HEK293 (cell line): Measurements from ENCODE around the gene THPO.

Experiments
- BCL11A ChIP-seq: fragments of 450-650 bp; formaldehyde crosslinking; IDR thresholded peaks from 2 replicates; pipeline ENCODE4 v1.5.1; 2016; ENCODE audit warnings: low read depth, missing biosample characterization, missing genetic modification characterization
- KLF16 ChIP-seq: fragments of 450-650 bp; formaldehyde crosslinking; IDR thresholded peaks from 2 replicates; pipeline ENCODE4 v1.5.1; 2017; ENCODE audit warnings: missing biosample characterization, missing genetic modification characterization
- SCRT1 ChIP-seq: fragments of 450-650 bp; formaldehyde crosslinking; IDR thresholded peaks from 2 replicates; pipeline ENCODE4 v1.5.1; 2016; ENCODE audit warnings: missing biosample characterization, missing genetic modification characterization, borderline replicate concordance
- ZBTB1 ChIP-seq: fragments of 450-650 bp; formaldehyde crosslinking; IDR thresholded peaks from 2 replicates; pipeline ENCODE4 v1.5.1; 2016; ENCODE audit warnings: missing biosample characterization, missing genetic modification characterization
- ZBTB8A ChIP-seq: fragments of 450-650 bp; formaldehyde crosslinking; IDR thresholded peaks from 2 replicates; pipeline ENCODE4 v1.5.1; 2016; ENCODE audit warnings: missing biosample characterization, missing genetic modification characterization
- ZEB2 ChIP-seq: fragments of 450-650 bp; formaldehyde crosslinking; IDR thresholded peaks from 2 replicates; pipeline ENCODE4 v1.5.1; 2016; ENCODE audit warnings: missing biosample characterization, missing genetic modification characterization
- ZNF112 ChIP-seq: fragments of 450-650 bp; formaldehyde crosslinking; IDR thresholded peaks from 2 replicates; pipeline ENCODE4 v1.5.0; 2017; ENCODE audit warnings: missing biosample characterization, missing genetic modification characterization
- ZNF155 ChIP-seq: fragments of 450-650 bp; formaldehyde crosslinking; IDR thresholded peaks from 2 replicates; pipeline ENCODE4 v1.5.1; 2016; ENCODE audit warnings: missing biosample characterization, missing genetic modification characterization
- ZNF184 ChIP-seq: fragments of 450-650 bp; IDR thresholded peaks from 2 replicates; pipeline ENCODE4 v1.5.1; 2018; ENCODE audit warnings: missing biosample characterization, mild to moderate bottlenecking, missing genetic modification characterization
- ZNF239 ChIP-seq: fragments of 450-650 bp; formaldehyde crosslinking; IDR thresholded peaks from 2 replicates; pipeline ENCODE4 v1.5.1; 2016; ENCODE audit warnings: missing biosample characterization, missing genetic modification characterization
- ZNF311 ChIP-seq: fragments of 450-650 bp; formaldehyde crosslinking; IDR thresholded peaks from 2 replicates; pipeline ENCODE4 v1.5.1; 2017; ENCODE audit warnings: missing biosample characterization, missing genetic modification characterization, borderline replicate concordance
- ZNF37A ChIP-seq: fragments of 450-650 bp; IDR thresholded peaks from 2 replicates; pipeline ENCODE4 v1.5.1; 2018; ENCODE audit warnings: missing biosample characterization, missing genetic modification characterization
- ZNF391 ChIP-seq: fragments of 450-650 bp; formaldehyde crosslinking; IDR thresholded peaks from 2 replicates; pipeline ENCODE4 v1.5.1; 2016; ENCODE audit warnings: low read depth, missing biosample characterization, missing genetic modification characterization, borderline replicate concordance
- ZNF423 ChIP-seq: fragments of 450-650 bp; formaldehyde crosslinking; IDR thresholded peaks from 2 replicates; pipeline ENCODE4 v1.5.1; 2016; ENCODE audit warnings: missing biosample characterization, missing genetic modification characterization
- ZNF624 ChIP-seq: fragments of 450-650 bp; formaldehyde crosslinking; IDR thresholded peaks from 2 replicates; pipeline ENCODE4 v1.5.1; 2017; ENCODE audit warnings: missing biosample characterization, missing genetic modification characterization
- ZNF677 ChIP-seq: fragments of 450-650 bp; IDR thresholded peaks from 2 replicates; pipeline ENCODE4 v1.5.0; 2018; ENCODE audit warnings: missing biosample characterization, mild to moderate bottlenecking, missing genetic modification characterization, moderate library complexity
- ZNF830 ChIP-seq: fragments of 450-650 bp; IDR thresholded peaks from 2 replicates; pipeline ENCODE4 v1.5.0; 2018; ENCODE audit warnings: missing biosample characterization, missing genetic modification characterization, low read depth, mild to moderate bottlenecking, moderate library complexity
- ZNF843 ChIP-seq: fragments of 450-650 bp; formaldehyde crosslinking; IDR thresholded peaks from 2 replicates; pipeline ENCODE4 v1.5.1; 2016; ENCODE audit warnings: missing biosample characterization, missing genetic modification characterization
- ZSCAN16 ChIP-seq: fragments of 450-650 bp; formaldehyde crosslinking; IDR thresholded peaks from 2 replicates; pipeline ENCODE4 v1.5.1; 2016; ENCODE audit warnings: missing biosample characterization, missing genetic modification characterization
- ZXDB ChIP-seq: fragments of 450-650 bp; formaldehyde crosslinking; IDR thresholded peaks from 2 replicates; pipeline ENCODE4 v1.5.1; 2016; ENCODE audit warnings: missing biosample characterization, missing genetic modification characterization
- TF ChIP-seq, protein P1 (sequence below): fragments of 450-650 bp; formaldehyde crosslinking; IDR thresholded peaks from 2 replicates; pipeline ENCODE4 v1.5.1; 2016; ENCODE audit warnings: missing biosample characterization, missing genetic modification characterization
- TF ChIP-seq, protein P2 (sequence below): fragments of 450-650 bp; formaldehyde crosslinking; IDR thresholded peaks from 2 replicates; pipeline ENCODE4 v1.5.1; 2016; ENCODE audit warnings: missing biosample characterization, missing genetic modification characterization
- TF ChIP-seq, protein P3 (sequence below): fragments of 450-650 bp; formaldehyde crosslinking; conservative IDR thresholded peaks from 2 replicates; pipeline ENCODE4 v1.5.1; 2016; ENCODE audit warnings: low read depth, missing biosample characterization, missing genetic modification characterization
- TF ChIP-seq, protein P4 (sequence below): fragments of 450-650 bp; formaldehyde crosslinking; IDR thresholded peaks from 2 replicates; pipeline ENCODE4 v1.5.1; 2016; ENCODE audit warnings: missing biosample characterization, missing genetic modification characterization
- TF ChIP-seq, protein P5 (sequence below): fragments of 450-650 bp; formaldehyde crosslinking; IDR thresholded peaks from 2 replicates; pipeline ENCODE4 v1.5.1; 2016; ENCODE audit warnings: missing biosample characterization, missing genetic modification characterization, low read depth

THPO gene

DNA sequence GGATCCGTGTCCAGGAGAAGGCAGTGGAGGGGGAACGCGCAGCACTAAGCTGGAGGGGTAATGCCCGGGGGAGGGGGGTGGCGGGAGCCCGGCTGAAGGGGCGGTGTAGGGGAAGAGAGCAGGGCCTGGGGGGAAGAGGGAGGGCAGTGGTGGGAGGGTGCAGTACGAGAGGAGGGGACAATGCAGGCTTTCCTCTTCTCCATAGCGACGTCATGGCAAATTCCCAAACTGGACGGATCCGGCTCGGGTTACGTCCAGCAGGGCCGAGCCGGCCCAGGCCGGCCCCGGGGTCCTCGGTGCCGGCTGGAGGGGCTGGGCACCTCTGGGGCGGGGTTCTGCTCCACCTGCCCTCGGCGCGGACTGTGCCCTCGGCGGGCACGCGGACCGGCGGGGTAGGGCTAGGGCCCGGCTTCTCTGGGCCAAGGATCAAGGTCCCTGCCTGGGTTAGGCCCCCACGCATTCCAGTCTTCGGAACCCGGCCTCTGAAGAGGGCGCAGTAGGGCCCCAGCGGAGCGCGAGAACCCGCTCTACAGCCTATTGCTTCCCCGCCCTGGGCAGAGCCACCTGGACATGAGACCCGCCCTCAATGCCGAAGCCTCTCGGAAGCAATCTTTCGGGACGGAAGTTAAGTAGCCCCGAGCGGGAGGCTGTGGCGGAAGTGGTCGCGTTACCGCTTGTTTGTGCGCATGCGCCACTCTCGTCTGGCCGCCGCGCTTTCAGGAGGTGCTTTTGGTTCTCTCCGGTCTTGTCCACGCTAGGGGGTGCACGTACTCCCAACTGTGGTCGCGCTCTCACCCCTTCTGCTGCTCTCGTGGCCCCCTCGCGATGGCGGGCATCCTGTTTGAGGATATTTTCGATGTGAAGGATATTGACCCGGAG is 15.1 kb downstream of the THPO start (continued):
- TF ChIP-seq, protein P1, sequence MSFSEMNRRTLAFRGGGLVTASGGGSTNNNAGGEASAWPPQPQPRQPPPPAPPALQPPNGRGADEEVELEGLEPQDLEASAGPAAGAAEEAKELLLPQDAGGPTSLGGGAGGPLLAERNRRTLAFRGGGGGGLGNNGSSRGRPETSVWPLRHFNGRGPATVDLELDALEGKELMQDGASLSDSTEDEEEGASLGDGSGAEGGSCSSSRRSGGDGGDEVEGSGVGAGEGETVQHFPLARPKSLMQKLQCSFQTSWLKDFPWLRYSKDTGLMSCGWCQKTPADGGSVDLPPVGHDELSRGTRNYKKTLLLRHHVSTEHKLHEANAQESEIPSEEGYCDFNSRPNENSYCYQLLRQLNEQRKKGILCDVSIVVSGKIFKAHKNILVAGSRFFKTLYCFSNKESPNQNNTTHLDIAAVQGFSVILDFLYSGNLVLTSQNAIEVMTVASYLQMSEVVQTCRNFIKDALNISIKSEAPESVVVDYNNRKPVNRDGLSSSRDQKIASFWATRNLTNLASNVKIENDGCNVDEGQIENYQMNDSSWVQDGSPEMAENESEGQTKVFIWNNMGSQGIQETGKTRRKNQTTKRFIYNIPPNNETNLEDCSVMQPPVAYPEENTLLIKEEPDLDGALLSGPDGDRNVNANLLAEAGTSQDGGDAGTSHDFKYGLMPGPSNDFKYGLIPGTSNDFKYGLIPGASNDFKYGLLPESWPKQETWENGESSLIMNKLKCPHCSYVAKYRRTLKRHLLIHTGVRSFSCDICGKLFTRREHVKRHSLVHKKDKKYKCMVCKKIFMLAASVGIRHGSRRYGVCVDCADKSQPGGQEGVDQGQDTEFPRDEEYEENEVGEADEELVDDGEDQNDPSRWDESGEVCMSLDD (tag by site-specific recombination) = peak; percentile 41
- no peak for TF ChIP-seq ZNF391 (tag by site-specific recombination)
- peak; percentile 32 for TF ChIP-seq ZXDB
- TF ChIP-seq ZSCAN16 = no peak
- TF ChIP-seq, protein P2, sequence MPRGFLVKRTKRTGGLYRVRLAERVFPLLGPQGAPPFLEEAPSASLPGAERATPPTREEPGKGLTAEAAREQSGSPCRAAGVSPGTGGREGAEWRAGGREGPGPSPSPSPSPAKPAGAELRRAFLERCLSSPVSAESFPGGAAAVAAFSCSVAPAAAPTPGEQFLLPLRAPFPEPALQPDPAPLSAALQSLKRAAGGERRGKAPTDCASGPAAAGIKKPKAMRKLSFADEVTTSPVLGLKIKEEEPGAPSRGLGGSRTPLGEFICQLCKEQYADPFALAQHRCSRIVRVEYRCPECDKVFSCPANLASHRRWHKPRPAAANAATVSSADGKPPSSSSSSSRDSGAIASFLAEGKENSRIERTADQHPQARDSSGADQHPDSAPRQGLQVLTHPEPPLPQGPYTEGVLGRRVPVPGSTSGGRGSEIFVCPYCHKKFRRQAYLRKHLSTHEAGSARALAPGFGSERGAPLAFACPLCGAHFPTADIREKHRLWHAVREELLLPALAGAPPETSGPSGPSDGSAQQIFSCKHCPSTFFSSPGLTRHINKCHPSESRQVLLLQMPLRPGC = no peak
- TF ChIP-seq, protein P3, sequence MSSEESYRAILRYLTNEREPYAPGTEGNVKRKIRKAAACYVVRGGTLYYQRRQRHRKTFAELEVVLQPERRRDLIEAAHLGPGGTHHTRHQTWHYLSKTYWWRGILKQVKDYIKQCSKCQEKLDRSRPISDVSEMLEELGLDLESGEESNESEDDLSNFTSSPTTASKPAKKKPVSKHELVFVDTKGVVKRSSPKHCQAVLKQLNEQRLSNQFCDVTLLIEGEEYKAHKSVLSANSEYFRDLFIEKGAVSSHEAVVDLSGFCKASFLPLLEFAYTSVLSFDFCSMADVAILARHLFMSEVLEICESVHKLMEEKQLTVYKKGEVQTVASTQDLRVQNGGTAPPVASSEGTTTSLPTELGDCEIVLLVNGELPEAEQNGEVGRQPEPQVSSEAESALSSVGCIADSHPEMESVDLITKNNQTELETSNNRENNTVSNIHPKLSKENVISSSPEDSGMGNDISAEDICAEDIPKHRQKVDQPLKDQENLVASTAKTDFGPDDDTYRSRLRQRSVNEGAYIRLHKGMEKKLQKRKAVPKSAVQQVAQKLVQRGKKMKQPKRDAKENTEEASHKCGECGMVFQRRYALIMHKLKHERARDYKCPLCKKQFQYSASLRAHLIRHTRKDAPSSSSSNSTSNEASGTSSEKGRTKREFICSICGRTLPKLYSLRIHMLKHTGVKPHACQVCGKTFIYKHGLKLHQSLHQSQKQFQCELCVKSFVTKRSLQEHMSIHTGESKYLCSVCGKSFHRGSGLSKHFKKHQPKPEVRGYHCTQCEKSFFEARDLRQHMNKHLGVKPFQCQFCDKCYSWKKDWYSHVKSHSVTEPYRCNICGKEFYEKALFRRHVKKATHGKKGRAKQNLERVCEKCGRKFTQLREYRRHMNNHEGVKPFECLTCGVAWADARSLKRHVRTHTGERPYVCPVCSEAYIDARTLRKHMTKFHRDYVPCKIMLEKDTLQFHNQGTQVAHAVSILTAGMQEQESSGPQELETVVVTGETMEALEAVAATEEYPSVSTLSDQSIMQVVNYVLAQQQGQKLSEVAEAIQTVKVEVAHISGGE (tag by site-specific recombination) = peak; percentile 94
- 0 out of 2 replicates have a peak, but pooled peaks have one; percentile 38 for TF ChIP-seq ZNF184 (tag by site-specific recombination)
- no peak for TF ChIP-seq ZNF677 (tag by site-specific recombination)
- TF ChIP-seq SCRT1 (tag by site-specific recombination) = no peak
- no peak; the same call in 1 of the 2 replicates for TF ChIP-seq KLF16
- no peak for TF ChIP-seq ZNF239 (tag by site-specific recombination)
- peak; percentile 68 for TF ChIP-seq ZEB2 (tag by site-specific recombination)
- no peak for TF ChIP-seq ZNF311
- no peak for TF ChIP-seq ZNF624 (tag by site-specific recombination)
- peak; percentile 84 for TF ChIP-seq BCL11A (tag by site-specific recombination)
- TF ChIP-seq ZBTB8A (tag by site-specific recombination) = peak; percentile 92
- peak; percentile 9; the same call in 1 of the 2 replicates for TF ChIP-seq ZNF843 (tag by site-specific recombination)
- no peak for TF ChIP-seq ZNF37A (tag by site-specific recombination)
- TF ChIP-seq, protein P4, sequence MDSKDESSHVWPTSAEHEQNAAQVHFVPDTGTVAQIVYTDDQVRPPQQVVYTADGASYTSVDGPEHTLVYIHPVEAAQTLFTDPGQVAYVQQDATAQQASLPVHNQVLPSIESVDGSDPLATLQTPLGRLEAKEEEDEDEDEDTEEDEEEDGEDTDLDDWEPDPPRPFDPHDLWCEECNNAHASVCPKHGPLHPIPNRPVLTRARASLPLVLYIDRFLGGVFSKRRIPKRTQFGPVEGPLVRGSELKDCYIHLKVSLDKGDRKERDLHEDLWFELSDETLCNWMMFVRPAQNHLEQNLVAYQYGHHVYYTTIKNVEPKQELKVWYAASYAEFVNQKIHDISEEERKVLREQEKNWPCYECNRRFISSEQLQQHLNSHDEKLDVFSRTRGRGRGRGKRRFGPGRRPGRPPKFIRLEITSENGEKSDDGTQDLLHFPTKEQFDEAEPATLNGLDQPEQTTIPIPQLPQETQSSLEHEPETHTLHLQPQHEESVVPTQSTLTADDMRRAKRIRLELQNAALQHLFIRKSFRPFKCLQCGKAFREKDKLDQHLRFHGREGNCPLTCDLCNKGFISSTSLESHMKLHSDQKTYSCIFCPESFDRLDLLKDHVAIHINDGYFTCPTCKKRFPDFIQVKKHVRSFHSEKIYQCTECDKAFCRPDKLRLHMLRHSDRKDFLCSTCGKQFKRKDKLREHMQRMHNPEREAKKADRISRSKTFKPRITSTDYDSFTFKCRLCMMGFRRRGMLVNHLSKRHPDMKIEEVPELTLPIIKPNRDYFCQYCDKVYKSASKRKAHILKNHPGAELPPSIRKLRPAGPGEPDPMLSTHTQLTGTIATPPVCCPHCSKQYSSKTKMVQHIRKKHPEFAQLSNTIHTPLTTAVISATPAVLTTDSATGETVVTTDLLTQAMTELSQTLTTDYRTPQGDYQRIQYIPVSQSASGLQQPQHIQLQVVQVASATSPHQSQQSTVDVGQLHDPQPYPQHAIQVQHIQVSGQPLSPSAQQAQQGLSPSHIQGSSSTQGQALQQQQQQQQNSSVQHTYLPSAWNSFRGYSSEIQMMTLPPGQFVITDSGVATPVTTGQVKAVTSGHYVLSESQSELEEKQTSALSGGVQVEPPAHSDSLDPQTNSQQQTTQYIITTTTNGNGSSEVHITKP (tag by site-specific recombination) = peak; percentile 84
- TF ChIP-seq ZNF830 (tag by site-specific recombination) = no peak
- no peak for TF ChIP-seq ZNF155 (tag by site-specific recombination)
- TF ChIP-seq, protein P5, sequence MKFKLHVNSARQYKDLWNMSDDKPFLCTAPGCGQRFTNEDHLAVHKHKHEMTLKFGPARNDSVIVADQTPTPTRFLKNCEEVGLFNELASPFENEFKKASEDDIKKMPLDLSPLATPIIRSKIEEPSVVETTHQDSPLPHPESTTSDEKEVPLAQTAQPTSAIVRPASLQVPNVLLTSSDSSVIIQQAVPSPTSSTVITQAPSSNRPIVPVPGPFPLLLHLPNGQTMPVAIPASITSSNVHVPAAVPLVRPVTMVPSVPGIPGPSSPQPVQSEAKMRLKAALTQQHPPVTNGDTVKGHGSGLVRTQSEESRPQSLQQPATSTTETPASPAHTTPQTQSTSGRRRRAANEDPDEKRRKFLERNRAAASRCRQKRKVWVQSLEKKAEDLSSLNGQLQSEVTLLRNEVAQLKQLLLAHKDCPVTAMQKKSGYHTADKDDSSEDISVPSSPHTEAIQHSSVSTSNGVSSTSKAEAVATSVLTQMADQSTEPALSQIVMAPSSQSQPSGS (tag by site-specific recombination) = peak; percentile 75
- 0 out of 2 replicates have a peak, but pooled peaks have one; percentile 5 for TF ChIP-seq ZNF423 (tag by site-specific recombination)
- no peak for TF ChIP-seq ZBTB1 (tag by site-specific recombination)
- no peak for TF ChIP-seq ZNF112 (tag by site-specific recombination)
